ENCODE measurements around the gene PSMD11. TPM values are rescaled to one million over a fixed set of nuclear protein-coding genes. Genes with fewer than 3 reads are reported as not detected.

The PSMD11 gene
- total RNA-seq, 1 experiment from 2014 or later = 212 TPM

DNA sequence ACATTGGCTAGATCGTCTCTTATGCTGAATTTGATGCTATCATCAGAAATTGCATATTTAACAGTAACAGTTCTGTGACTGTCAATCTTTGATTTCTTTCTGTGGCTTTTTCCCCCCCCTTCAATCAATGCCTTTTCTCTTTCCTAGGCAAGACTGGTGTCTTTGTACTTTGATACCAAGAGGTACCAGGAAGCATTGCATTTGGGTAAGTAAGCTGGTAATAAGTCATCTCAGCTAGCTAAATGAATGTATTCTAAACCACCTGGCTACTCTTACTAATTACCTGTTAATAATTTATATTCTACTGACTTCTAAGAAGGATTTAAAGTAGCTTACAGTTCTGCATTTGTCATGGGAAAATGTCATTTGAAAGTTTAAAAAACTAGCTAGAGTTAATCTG, 20.1 kb downstream of the PSMD11 start:
- Histone ChIP-seq H3K4me3 (ENCODE audit: low read depth in 2 of 2, low read length in 2 of 2) (no peak overlapping the region), H3K36me3 (ENCODE audit: control insufficient read depth, insufficient read depth, low read length) (peaks cover 29% of the 10 kb centered on the region), H3K9me3 (ENCODE audit: control insufficient read depth, insufficient read depth, low read depth, low read length) (no peaks in the 10 kb centered on the region), H3K4me1 (ENCODE audit: control insufficient read depth, insufficient read depth, low read length) (no peaks in the 10 kb centered on the region), H3K27me3 (ENCODE audit: control insufficient read depth, insufficient read depth, low read length) (no peaks in the 10 kb centered on the region), H3K27ac (ENCODE audit: low read length) (no peak overlapping the region)
- no TSS peak for BruUV-seq (replicated peaks)
- CTCF ChIA-PET = no interaction called here
- in situ Hi-C loops (cut with HindIII; ENCODE audit: low pct_unique_long_range_greater_than_20kb, low sequenced_read_pairs) (no loop called here), intact Hi-C loops (cut with micrococcal nuclease; ENCODE audit: unreplicated experiment) (no loop called here)
- TF ChIP-seq, protein P1, sequence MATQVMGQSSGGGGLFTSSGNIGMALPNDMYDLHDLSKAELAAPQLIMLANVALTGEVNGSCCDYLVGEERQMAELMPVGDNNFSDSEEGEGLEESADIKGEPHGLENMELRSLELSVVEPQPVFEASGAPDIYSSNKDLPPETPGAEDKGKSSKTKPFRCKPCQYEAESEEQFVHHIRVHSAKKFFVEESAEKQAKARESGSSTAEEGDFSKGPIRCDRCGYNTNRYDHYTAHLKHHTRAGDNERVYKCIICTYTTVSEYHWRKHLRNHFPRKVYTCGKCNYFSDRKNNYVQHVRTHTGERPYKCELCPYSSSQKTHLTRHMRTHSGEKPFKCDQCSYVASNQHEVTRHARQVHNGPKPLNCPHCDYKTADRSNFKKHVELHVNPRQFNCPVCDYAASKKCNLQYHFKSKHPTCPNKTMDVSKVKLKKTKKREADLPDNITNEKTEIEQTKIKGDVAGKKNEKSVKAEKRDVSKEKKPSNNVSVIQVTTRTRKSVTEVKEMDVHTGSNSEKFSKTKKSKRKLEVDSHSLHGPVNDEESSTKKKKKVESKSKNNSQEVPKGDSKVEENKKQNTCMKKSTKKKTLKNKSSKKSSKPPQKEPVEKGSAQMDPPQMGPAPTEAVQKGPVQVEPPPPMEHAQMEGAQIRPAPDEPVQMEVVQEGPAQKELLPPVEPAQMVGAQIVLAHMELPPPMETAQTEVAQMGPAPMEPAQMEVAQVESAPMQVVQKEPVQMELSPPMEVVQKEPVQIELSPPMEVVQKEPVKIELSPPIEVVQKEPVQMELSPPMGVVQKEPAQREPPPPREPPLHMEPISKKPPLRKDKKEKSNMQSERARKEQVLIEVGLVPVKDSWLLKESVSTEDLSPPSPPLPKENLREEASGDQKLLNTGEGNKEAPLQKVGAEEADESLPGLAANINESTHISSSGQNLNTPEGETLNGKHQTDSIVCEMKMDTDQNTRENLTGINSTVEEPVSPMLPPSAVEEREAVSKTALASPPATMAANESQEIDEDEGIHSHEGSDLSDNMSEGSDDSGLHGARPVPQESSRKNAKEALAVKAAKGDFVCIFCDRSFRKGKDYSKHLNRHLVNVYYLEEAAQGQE (IDR thresholded peaks at IDR 0.05; ENCODE audit: insufficient read depth in 1 of 2, low read depth in 2 of 2, low read length in 1 of 2) = no peak
- TF ChIP-seq SIN3A (IDR thresholded peaks at IDR 0.05; ENCODE audit: borderline replicate concordance, insufficient read depth, low read depth, low read length) = no peak
- TF ChIP-seq POLR2AphosphoS5 (IDR thresholded peaks at IDR 0.05; ENCODE audit: low read depth, low read length) = no peak
- TF ChIP-seq, protein P2, sequence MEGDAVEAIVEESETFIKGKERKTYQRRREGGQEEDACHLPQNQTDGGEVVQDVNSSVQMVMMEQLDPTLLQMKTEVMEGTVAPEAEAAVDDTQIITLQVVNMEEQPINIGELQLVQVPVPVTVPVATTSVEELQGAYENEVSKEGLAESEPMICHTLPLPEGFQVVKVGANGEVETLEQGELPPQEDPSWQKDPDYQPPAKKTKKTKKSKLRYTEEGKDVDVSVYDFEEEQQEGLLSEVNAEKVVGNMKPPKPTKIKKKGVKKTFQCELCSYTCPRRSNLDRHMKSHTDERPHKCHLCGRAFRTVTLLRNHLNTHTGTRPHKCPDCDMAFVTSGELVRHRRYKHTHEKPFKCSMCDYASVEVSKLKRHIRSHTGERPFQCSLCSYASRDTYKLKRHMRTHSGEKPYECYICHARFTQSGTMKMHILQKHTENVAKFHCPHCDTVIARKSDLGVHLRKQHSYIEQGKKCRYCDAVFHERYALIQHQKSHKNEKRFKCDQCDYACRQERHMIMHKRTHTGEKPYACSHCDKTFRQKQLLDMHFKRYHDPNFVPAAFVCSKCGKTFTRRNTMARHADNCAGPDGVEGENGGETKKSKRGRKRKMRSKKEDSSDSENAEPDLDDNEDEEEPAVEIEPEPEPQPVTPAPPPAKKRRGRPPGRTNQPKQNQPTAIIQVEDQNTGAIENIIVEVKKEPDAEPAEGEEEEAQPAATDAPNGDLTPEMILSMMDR (IDR thresholded peaks at IDR 0.05) = no peak
- no peak for TF ChIP-seq TCF7L2 (IDR thresholded peaks at IDR 0.05; ENCODE audit: low read depth, low read length)
- POLR2A ChIA-PET = interaction anchor here (0.6 kb wide), 1 partner anchor 55 kb away, joined by 13 read pairs; no protein-coding TSS in a partner anchor
- no peak for DNase-seq (ENCODE audit: low read depth, low spot score)
- ATAC-seq = no peak

DNA sequence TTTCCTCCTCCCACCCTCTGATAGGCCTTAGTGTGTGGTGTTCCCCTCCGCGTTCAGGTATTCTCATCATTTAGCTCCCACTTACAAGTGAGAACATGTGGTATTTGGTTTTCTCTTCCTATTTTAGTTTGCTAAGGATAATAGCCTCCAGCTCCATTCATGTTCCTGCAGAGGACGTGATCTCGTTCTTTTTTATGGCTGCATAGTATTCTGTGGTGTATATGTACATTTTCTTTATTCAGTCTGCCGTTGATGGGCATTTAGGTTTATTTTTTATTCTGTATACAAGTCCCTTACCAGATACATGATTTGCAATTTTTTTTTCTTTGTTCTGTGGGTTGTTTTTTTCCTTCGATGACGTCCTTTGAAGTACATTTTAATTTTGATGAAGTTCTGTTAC, 23.6 kb downstream of the PSMD11 start:
- Histone ChIP-seq H3K4me1 (ENCODE audit: control insufficient read depth, insufficient read depth, low read length) (no peaks in the 10 kb centered on the region), H3K9me3 (ENCODE audit: control insufficient read depth, insufficient read depth, low read depth, low read length) (no peaks in the 10 kb centered on the region), H3K27ac (ENCODE audit: low read length) (no peak overlapping the region), H3K4me3 (ENCODE audit: low read depth in 2 of 2, low read length in 2 of 2) (no peak overlapping the region), H3K27me3 (ENCODE audit: control insufficient read depth, insufficient read depth, low read length) (no peaks in the 10 kb centered on the region), H3K36me3 (ENCODE audit: control insufficient read depth, insufficient read depth, low read length) (peaks cover 38% of the 10 kb centered on the region)
- ATAC-seq = no peak
- in situ Hi-C loops (cut with HindIII; ENCODE audit: low pct_unique_long_range_greater_than_20kb, low sequenced_read_pairs) (no loop called here), intact Hi-C loops (cut with micrococcal nuclease; ENCODE audit: unreplicated experiment) (no loop called here)
- DNase-seq (ENCODE audit: low read depth, low spot score) = no peak
- ChIA-PET POLR2A (no interaction called here), CTCF (no interaction called here)
- BruUV-seq (replicated peaks) = no TSS peak
- TF ChIP-seq, protein P2 (IDR thresholded peaks at IDR 0.05) = no peak
- no peak for TF ChIP-seq POLR2AphosphoS5 (IDR thresholded peaks at IDR 0.05; ENCODE audit: low read depth, low read length)
- no peak for TF ChIP-seq SIN3A (IDR thresholded peaks at IDR 0.05; ENCODE audit: borderline replicate concordance, insufficient read depth, low read depth, low read length)
- TF ChIP-seq TCF7L2 (IDR thresholded peaks at IDR 0.05; ENCODE audit: low read depth, low read length) = no peak
- TF ChIP-seq, protein P1 (IDR thresholded peaks at IDR 0.05; ENCODE audit: insufficient read depth in 1 of 2, low read depth in 2 of 2, low read length in 1 of 2) = no peak

Data from Panc1 (cell line).